ENCODE results near the gene CNTNAP2.
A peak's percentile ranks its signal among the peaks of the same experiment; 100 is the strongest.

Gene CNTNAP2

DNA sequence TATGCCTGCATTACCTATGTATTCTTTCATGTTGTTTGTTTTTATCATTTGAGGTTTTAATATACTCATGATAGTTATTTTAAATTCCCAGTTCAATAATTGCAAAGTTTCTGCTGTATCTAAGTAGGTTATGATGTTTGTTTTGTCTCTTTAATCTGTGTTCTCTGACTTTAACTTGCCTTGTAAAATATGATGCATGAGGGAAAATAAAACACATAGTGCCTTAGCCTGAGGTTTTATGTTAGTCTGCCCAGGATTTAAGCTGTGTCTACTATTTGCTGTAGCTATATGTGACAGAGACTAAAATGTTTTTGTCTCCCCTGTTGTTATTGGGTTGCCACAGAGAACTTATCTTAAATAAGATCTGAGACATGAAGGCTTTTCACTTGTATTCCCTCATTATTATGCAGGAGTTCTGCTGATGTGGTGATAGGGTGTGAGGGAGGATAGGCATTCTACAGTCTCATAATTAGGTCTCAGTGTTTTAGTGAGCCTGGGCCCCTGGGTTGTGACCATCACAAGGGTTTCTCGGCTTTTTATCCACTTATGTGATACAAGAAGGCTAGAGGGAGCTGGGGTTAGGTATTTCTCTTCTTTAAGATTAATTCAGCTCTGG lies 582.5 kb downstream of the CNTNAP2 start:
- DNase-seq (ENCODE audit: low read depth), result no peak

DNA sequence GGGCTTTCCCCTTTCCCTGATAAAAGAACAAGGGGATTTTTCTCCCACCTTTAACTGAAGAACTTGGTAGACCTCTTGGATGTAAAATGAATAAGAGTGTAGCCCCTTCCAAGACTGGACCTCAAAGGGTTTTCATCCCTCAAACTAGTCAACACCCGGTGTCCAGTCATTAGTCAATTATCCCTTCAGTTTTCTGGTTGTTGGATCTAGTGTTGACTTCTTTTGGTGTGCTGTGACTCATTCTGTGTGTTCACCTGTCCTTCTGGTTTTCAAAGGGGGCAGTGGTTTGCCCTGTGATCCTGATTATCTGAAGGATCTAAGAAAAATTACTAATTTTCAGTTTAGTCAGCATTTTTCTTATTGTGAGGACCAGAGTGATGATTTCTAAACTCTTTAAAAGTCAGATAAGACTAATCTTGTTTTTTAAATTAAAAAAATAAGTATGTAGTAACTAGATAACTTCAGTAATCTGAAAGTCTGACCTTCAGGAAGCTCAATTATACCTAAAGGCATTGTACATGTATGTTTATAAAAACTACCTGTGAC lies 583.5 kb downstream of the CNTNAP2 start:
- DNase-seq (ENCODE audit: low read depth), result no peak

DNA sequence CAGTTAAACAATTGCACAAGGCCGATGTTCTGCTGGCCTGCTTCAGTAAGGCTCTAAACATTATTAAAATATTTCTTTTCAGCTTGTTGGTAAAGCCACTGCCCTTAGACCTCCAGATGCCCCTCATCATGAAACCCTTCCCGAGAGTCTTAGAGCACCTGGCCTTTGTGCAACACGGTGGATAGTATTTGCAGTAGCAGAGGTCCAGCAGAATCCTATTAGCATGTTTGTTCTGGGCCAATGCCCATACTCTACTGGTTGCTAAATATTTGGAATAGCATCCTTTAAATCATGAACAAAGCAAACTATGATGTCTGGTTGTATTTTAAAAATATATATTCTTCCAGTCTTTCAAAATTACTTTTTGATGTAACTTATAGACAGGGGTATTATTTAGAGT lies 584.6 kb downstream of the CNTNAP2 start:
- DNase-seq (ENCODE audit: low read depth), result no peak

DNA sequence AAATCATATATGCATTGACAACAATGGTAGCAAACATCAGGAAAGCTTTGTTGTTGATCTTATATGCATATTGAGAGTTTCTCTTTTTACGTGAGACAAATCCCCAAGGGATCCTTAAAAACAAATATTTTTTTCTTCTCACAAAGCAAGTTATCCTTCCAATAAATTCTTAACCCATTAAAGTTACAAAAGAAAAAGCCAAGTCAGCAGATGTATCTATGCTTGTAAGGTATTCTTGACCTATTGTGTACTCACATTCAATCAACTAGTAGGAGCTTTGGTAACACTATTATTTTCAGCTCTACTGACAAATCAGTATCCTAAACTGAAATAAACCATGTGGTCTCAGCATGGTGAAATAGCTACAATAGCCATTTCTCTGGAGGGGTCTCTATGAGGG lies 586.3 kb downstream of the CNTNAP2 start:
- DNase-seq (ENCODE audit: low read depth), result no peak

DNA sequence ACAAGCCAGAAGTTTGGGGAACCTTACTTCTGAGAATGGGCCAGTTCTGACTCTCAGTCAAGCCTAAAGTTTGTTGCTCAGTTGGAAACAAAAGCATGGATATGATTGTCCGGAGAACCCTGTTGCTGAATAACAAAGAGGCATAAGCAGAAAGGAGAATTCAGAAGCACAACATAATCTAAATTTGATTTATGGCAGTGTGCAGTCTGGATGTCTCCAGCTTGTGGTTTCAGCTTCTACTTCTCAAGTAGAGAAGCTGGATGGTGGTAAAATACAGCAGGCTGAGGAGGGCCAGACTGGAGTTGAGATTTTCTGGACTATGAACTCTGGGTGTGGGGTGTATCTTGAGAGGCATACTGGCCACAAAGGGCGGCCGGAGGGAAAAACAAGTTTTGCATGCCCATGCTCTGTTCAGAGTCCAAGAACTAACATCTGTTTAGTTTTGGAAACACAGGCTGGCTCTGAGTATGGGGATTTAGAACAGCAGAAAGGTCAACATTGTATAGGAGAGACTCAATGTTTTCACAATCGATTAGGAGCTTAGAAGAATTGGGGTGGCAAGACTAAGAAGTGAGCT lies 592.9 kb downstream of the CNTNAP2 start:
- no peak for DNase-seq (ENCODE audit: low read depth)

DNA sequence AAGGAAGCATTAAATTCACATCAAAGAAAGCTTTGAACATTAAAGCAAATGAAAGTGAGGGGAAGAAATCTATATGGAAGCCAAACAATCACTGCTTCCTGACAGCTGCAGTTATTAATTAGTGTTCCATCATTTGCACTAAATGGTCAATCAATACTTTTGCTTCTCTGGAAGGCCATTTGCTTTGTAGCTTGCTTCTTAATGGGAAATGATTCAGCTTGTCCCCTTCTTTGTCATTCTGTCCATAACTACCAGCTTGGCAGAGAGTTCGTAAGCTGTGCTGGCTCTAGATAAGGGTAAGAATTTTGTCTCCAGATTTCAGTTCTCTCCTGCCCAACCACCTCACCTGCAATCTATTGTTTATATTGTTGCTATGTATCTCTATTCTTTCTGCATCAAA lies 596.6 kb downstream of the CNTNAP2 start:
- no peak for DNase-seq (ENCODE audit: low read depth)

DNA sequence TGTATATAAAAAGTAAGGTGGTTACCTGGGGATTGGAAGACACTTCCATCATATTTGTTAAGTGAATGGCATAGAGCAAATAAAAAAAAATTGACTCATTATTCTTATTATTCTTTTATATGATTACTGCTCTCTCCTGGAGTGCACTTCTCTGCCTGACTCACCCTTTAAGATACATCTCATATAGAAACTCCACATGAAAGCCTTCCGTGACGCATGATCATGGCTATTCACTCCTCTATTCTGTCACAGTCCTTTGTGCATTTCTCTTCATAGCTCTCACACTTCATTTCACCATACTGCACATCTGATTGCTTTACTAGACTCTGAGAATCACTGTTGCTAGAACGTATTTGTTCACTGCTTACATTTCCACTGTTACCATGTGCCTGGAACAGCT lies 597.3 kb downstream of the CNTNAP2 start:
- no peak for DNase-seq (ENCODE audit: low read depth)

DNA sequence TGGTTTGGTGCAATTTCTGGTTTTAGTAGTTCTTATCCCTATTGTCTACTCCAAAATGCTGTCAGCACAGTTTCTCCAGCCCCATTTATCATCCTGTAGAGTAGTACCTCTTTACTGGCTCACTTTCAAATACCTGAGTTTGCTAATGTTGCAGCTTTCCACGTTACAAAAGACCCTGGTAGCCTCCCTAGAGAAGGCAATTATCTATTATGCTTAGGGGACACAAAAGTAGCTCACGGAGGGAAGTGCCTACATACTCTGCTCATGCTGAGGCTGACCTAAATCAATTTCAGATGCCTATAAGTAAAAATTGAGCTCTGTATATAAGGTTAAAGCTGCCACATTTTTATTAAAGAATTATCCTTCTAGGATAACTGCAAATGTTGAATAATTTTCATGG lies 603.6 kb downstream of the CNTNAP2 start:
- DNase-seq (ENCODE audit: low read depth), result no peak

DNA sequence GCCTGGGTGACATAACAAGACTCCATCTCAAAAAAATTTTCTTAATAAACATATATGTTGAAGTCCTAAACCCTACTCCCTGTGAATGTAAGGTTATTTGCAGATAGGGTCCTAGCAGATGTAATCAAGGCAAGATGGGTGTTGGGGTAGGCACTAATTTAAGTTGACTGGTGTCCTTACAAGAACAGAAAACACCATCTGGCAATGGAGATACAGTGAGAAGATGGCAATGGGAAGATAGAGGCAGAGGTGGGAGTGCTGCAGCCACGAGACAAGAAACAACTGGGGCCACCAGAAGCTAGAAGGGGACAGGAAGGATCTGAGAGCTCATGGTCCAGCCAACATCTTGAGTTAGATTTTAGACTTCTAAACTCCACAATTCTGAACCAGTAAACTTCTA lies 606.4 kb downstream of the CNTNAP2 start:
- no peak for DNase-seq (ENCODE audit: low read depth)

DNA sequence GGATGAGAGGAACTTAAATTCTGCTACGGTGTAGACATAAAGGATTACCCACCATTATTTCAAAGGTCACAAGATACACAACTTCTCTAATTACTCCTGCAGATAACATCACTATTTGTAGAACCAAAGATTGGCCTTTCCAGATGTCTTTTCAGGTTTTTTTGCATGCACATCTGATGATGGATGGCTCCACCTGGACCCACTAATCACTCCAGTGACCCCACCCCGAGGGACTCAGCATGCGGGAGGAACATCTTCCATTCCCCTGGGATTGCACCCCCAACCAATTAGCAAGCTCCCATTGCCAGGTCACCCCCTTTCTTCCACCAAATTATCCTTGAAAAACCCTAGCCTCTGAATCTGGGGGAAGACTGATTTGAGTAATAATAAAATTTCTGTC lies 608.9 kb downstream of the CNTNAP2 start:
- DNase-seq (ENCODE audit: low read depth), result no peak

DNA sequence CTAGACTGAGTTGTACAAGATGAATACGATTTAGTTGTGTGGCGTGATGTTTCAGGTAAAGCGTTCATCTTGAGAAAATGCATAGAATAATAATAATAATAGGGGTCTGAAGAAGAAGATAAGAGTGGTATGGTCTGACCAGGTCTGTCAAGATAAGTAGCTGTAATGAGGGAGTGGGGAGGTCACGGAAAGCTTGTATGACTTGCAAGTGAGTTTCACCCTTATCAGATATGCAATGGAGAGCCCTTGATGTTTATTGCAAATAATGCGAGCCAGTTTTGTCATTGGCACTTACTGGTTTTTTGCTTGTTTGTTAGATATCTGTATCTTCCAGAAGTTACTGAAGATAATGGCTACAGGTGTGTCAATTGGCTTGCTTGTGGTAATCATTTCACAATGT lies 611.5 kb downstream of the CNTNAP2 start:
- DNase-seq (ENCODE audit: low read depth), result no peak

DNA sequence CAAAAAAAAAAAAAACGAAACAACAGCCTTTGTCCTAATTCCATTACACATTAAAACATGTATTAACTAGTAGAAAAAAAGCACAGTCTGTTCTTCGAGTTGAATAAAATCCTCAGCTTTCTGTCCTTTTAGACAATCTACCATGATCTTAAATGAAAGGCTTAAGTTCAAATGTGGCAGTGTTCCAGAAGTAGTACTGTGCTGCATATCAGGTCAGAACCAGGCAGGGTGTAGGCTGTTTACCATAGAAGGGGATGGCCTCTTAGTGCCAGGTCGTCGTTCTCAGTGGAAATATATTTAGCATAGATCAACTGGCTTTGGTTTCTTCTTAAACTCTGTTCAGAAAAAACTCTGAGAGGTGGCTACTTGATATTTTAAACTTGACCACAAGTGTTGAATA lies 612.0 kb downstream of the CNTNAP2 start:
- DNase-seq (ENCODE audit: low read depth), result no peak

DNA sequence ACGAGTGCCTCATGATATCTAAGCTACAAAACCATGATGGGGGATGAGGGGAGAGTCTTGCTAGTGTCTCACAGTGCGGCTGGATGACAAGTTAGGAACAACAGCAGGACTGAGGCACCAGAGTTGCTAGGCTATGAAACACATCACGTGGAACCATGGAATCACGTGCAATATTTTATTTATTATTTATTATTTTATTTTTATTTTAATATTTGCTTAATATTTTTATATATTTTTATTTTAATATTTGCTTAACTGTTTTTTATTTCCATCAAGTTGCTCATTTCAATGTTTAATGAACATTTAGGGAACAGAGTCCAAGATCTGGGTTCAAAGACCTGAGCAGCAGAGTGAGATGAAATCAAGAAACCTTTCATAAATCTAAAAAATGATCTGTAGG lies 614.6 kb downstream of the CNTNAP2 start:
- DNase-seq (ENCODE audit: low read depth), result no peak

DNA sequence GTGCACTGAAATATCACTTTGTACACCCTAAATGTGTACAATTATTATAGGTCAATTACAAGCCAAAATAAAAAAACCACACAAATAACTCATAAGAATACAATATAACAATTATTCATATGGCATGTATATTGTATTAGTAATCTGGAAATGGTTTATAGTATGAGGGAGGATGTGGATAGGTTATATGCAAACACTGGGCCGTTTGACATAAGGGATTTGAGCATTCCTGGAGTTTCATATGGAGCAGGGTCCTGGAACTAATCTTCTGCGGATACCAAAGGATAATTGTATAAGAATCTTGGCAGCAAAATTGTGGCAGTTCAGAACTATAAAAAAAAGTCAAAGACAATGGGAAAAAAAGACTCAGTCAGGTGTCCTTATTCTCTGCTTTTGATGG lies 619.4 kb downstream of the CNTNAP2 start:
- no peak for DNase-seq (ENCODE audit: low read depth)

DNA sequence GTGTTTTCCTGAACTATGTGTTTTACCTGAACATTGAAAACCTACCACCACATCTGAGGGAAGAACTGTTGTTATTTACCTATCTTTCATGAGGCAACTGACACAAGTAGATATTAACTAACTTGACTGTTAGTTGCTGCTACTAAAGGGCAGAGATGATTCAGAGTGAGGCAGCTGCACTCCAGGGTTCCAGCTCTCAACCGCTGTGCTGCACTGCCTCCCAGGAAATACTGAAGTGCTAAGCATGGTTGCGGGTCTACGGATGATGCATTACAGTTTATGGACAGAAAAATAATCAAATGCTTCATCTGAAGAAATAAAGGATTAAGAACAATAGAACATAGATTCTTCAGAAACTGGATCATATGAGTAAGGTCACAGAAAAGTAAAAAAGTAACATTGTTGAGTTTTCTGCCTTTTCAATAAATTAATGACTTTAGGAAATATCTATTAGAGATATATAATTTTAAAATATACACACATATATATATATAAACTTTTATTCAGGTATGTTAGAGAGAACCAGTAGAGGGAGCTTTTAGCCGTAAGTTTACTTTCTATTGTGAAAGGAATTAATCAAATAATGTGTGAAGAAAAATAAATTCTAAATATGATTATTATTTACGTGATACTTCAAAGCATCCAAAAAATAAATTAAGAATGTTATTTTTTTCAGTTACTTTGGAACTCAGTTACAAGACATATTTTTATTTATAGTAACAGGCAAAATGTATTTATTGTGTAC lies 620.0 kb downstream of the CNTNAP2 start:
- DNase-seq (ENCODE audit: low read depth), result peak; percentile 17

DNA sequence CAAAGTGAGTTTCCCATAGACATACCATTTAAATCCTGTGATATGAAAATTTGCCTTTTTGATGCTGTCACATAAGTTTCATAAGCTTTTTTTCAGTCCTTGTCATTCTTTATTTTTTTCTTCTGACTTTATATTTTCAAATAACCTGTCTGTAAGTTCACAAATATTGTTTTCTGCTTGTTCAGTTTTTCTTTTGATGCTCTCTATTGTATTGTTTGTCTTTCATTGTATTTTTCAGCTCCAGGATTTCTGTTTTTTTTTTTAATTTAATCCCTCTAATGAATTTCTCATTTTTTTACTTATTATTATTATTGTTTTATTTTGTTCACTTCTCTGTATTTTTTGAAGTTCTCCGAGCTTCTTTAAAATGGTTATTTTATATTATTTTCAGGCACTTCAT lies 623.4 kb downstream of the CNTNAP2 start:
- DNase-seq (ENCODE audit: low read depth), result no peak

DNA sequence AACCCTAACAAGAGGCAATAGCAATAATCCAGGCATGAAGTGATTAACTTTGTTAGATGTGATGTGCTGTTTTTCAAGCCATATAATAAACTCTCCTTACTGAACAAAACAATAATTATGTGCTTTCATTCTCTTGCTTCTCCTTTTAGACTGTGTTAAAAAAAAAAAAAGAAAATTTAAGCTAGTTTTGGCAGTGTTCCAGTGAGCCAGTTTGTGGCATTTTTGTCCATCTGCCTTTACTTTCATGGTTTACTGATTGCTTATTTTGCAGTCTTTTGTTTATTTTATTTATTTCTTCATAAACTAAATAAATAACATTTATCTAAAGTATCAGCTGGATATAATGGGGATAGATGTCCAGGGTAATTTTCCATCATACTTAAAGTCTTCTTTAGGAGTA lies 625.3 kb downstream of the CNTNAP2 start:
- no peak for DNase-seq (ENCODE audit: low read depth)

DNA sequence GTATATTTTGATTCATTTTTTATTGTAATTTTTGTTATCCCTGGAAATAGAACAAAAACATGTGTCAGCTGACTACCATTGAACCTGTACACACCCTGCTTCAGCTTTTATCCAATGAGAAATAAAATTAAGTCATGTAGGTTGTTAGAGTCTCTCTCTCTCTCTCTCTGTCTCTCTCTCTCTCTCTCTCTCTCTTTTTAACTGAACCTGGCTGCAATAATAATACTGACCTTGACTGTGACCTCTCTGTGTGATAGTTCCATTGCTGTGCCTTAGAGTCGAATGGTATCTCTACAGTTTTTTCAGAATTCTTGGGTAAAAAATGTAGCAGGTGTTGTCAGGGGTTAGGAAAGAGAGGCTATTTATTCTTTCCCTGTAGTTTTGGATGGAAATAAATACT lies 637.8 kb downstream of the CNTNAP2 start:
- DNase-seq (ENCODE audit: low read depth), result no peak

DNA sequence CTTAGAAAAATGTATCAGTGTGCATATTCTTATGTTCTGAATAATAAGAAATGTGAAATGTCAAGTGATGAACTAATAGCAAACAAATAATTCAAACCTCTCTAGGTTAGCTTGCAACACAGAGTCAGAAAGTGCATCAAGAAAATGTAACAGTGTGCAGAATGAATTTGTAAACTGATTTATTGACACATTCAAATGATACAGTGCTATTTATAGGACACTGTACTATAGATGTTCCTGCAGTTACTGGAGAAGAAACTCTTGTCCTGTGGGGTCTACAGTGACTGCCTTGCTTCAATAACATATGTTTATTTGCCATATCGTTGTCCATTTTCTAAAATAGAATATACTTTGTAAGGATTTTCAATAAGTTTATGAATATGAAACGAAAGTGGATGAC lies 639.0 kb downstream of the CNTNAP2 start:
- no peak for DNase-seq (ENCODE audit: low read depth)

DNA sequence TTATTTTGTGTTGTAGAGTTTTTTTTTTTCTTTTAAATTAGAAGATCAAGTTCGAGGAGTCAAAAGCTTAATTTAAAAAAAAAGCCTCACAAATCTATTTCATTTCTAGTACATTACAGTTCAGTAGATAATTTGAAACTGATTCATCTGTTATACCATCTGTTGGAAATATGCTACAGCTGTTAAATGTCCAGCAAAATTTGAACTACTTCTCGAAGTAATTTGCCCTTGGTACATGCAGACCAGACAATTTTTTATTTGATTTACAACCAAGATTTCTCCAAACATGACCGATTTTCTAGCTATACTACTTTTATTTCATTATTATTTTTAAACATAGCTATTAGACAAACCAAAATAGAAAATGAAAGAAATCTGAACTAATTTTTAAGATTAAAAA lies 647.9 kb downstream of the CNTNAP2 start:
- DNase-seq (ENCODE audit: low read depth), result no peak

DNA sequence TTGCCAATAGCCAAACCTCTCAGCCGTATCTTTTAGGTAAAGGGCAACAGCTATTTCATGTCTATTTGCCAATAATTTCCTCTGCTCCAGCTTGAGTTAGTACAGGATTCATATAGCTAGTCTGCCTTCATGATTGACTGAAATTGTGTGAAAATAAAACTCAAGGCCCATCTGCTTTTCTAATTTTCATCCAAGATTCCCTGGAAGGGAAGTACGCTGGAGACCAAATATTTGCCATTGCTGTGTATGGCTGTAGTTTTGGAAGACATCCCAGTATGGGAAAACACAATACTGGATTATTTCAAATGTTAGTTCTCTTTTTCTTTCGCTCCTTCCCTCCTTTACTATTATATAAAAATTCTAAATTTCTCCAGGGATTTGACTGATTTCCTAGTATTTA lies 652.4 kb downstream of the CNTNAP2 start:
- no peak for DNase-seq (ENCODE audit: low read depth)

DNA sequence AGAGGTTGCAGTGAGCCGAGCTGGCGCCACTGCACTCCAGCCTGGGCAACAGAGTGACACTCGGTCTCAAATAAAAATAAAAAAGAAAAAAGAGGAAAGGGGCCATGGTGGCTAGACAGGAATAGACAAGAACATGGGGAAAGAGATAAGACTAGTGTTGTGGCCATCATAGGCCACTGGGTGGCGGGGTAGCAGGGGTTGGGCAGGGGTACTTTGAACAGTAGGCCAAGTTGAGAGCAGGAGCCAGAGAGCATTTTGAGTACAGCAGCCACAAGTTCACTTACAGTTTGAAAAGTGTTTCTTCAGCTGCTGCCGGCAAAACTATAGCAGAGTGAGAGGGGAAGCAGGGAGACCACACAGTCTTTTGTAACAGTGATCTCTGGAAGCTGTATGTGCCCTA lies 656.0 kb downstream of the CNTNAP2 start:
- DNase-seq (ENCODE audit: low read depth), result no peak

DNA sequence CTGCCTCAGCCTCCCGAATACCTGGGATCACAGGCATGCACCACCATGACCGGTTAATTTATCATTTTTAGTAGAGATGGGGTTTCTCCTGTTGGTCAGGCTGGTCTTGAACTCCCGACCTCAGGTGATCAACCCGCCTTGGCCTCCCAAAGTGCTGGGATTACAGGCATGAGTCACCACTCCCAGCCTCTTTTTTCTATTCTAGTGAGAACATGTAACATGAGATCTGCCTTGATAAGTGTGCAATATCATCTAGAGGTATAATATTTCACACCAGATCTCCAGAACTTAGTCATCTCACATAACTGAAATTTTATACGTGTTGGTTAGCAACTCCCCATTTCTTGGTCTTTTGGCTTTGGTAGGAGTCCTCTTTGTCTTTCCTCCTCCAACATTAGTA lies 656.9 kb downstream of the CNTNAP2 start:
- no peak for DNase-seq (ENCODE audit: low read depth)
